ENCODE measurements around the gene RAB7B.
A peak's percentile ranks its signal among the peaks of the same experiment; 100 is the strongest.

Gene RAB7B

DNA sequence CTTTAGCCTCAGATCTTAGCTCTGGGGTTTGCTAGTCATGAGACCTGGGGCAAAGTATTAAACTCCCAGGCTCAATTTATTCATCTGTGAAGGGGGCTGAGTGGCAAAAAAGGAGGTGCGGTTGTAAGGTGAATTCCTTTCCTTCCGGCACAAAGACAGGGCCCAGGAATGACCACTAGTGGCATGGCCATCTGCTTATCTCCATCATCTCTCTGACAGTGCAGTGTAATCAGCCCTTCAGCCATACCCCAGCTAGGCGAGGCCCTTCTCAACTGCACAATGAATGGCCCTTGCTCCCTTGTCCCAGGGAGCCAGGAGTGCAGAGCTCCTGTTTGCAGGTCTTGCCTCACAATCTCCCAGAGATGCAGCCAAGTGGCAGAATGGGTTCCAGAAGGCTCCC, 54.3 kb downstream of the RAB7B start:
- no peak for DNase-seq (ENCODE audit: low spot score)

- DNase-seq (ENCODE audit: low spot score): no peak
Observed at GRCh38 chr1:205948039-205948438, 55.2 kb downstream of the RAB7B start.

DNA sequence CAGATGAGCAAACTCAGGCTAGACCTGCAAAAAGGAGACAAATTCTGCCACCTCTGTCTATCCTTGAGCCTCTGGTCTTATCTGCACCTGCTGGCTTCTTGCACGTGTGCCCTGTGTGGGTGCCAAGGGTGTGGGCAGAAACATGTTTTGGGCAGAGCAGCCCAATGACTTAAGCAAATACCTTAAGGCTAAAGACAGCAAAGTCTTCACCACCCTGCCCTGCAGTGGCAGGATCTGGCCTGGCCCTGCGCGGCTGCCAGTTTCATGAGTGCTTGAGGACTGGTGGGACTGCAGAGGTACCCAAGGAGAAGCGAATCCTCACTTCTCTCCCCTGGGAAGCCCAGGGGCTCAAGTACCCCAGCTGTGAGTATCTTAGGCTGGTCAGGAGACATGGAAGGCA, 56.2 kb downstream of the RAB7B start:
- no peak for DNase-seq (ENCODE audit: low spot score)

DNA sequence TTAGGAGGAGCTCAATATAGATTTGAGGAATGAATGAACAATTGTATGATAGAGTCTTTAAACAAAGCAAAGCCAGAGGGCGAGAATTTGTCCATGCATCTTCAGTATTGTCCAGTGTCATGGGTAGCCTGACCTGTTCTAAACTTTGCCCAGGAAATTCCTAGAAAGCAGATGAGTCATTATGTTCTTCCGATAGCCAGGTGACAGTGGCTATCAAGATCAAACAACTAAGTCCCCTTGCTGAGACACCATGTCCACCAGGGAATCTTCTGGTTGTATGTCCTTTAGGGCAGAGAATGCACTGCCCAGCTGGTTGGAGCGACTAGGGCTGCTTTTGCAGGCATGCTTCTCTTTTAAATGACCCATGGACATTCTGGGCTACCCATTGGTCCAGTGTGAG, 58.1 kb downstream of the RAB7B start:
- DNase-seq (ENCODE audit: low spot score): peak; percentile 24

DNA sequence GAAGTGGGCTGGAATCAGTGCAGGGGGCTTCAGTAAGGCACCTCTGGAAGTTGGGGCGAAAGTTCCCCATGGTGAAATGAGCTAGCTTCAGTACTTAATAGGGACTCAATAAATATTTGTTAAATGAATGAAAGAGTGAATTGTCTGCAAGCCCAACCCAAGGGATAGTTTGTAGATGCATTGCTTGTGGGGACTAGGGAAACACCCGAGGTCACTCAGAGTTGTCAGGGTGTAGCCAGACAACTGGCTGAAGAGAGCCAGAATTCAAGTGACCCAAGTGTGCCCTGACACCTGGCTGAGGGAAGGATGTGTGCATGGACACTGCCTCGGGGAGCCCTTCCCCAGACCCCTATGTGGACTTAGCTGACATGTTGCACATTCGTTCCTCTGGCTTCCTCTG, 58.7 kb downstream of the RAB7B start:
- DNase-seq (ENCODE audit: low spot score): no peak

GRCh38 chr1:205943245-205943644, 60.0 kb downstream of the RAB7B start, which contains the start of gene SLC26A9:
TSS of gene SLC26A9 (minus strand) at chr1:205943456. CDS start at chr1:205935820, 7,636 bp downstream.
- DNase-seq (ENCODE audit: low spot score): no peak

DNA sequence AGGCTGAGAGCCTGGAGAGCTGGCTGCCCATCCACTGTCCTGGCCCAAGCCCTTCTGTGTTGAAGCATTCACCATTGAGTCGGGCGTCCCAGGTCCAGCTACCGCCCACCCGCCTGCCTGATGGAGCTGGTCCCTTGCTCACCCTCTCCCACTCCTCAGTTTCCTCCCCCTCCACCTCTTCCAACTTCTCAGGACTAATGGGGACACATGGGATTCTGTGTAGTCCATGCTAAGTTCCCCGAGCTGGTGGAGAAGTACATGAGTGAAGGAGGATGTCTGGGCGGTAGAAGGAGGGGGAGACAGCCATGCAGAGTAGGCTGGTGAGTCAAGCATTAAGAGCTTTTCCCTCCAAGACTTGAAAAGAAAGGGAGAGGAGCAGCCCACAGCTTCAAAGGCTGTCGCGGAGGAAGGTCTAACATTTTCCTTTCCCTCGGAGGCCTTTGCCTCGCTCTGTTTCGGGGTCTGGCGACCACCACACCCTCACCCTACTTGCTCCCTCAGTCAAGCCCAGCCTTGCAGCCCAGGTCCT, 60.5 kb downstream of the RAB7B start:
- no peak for DNase-seq (ENCODE audit: low spot score)

DNA sequence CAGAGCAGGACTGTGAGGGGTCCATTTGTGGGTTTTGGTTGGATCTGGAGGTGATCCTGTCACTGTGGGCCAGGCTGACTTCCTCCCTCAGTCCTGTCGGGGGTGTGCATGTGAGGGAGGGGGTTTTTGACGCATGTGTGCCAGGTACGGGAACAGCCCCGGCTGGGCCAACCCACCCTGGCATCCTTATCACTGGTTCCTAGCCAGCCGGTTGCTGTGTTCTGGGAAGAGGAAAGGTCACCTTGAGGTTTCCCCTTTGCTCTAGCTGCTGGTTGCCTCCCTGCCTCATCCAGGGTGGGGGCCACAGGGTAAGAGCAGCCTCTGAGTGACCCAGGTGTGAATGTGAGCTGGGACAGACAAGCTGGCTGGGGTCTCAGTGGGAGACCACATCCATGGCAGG, 62.5 kb downstream of the RAB7B start:
- DNase-seq (ENCODE audit: low spot score): no peak

- DNase-seq (ENCODE audit: low spot score): no peak
Observed at GRCh38 chr1:205939690-205940330, 63.4 kb downstream of the RAB7B start.

GRCh38 chr1:205938682-205939081, 64.5 kb downstream of the RAB7B start:
- no peak for DNase-seq (ENCODE audit: low spot score)

GRCh38 chr1:205936846-205937586, 66.2 kb downstream of the RAB7B start:
- DNase-seq (ENCODE audit: low spot score): peak; percentile 80

- DNase-seq (ENCODE audit: low spot score): no peak
Observed at GRCh38 chr1:205936311-205936710, 66.9 kb downstream of the RAB7B start.

DNA sequence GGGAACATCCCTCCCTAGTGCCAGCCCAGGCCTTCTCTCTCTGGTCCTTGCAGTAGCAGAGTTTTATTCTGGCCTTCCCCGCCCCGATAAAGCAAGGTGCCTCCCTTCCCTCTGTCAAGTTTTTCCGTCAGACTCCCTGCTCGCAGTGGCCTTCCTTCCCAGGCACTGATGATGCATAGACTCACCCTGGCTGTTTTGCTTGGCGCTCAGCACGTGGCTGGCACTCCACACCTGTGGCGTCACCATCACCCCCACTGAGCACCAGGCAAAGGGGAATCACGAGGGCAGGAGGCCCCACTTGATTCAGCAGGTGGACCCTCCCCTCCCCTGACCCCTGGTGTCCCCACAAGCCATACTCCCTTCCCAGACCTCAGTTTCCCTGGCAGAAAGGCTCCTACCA, 67.3 kb downstream of the RAB7B start:
- no peak for DNase-seq (ENCODE audit: low spot score)

- DNase-seq (ENCODE audit: low spot score): no peak
Observed at GRCh38 chr1:205934788-205935187, 68.4 kb downstream of the RAB7B start.

DNA sequence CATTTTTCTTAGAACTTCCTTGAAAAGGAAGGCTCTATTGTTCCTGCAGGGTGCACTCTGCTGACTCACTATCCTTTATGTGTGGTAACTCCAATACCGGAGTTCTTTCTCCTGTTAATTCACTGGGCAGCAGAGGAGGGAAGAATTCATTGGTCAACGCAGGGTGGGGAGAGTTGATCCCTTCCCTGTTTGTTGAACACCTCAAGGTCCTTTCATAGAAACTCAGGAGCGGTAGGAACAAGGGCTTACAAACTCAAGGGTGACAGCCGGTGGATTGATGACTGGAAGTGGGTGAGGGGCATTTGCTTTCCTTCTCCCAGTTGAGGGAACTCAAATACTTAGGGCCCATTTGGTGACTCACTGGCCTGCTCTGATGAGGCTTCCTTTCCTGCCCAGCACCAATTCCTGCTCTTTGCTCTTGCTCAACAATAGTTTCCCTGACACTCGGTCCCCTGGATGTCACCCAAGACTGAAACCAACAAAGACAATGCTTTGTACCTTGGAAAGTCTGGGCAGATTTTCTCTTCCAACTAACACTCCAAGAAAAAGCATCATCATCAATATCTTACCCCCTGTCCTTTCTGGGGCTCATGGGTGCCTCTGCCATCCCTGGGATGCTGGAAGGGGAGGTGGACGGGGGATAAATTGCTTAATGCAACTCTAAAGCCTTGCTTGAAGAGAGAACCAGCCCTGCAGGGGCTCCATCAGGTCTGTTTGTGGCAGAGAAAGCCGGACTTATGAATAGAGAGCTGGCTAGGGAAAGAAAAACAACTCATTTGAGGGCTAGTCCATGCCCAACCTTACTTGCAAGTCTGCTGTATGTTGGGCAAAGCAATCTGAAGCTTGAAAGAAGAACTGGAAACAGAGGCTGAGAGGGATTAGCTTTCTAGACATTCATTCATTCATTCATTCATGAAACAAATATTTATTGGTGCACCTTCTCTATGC, 69.2 kb downstream of the RAB7B start:
- peak; percentile 83 for DNase-seq (ENCODE audit: low spot score)

DNA sequence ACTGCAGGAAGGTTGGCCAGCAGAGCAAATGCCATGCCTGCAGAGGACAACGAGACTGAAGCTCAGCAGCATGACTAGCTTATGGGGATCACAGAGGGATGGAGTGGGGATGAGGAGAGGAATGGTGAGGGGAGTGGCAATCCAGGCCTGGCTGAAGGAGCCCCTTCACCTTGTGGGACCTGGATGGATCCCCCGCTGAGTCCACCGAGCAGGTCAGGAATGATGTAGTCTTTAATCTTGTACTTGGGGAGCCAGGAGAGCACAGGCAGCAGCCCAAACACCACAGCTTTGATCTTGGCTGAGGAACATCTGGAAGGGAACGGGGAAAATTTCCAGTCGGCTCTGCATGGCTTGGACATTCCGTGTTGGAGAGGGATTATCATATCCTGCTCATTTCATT, 70.4 kb downstream of the RAB7B start:
- DNase-seq (ENCODE audit: low spot score): no peak

DNA sequence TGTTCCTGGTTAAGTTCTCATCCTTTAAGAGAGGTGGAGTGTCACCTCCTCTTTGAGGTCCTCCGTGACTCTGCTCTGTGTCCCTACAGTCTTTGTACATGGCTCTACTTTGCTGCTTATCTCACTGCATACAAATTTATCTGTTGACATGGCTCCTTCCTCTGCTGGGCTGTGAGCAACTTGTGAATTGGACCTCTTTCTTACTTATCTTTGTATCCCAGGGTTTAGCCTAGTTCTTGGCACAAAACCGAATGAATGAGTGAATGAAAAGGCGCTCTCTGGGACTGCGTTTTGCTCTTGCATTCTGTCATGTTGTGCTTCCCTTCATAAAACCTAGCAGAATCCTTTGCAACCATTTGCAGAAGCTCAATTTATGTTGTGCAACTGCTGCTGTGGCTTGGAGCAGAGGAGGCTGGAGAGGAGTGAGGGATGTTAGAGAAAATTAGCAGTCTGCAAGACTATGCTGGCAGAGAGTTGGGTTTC, 72.4 kb downstream of the RAB7B start:
- no peak for DNase-seq (ENCODE audit: low spot score)

DNA sequence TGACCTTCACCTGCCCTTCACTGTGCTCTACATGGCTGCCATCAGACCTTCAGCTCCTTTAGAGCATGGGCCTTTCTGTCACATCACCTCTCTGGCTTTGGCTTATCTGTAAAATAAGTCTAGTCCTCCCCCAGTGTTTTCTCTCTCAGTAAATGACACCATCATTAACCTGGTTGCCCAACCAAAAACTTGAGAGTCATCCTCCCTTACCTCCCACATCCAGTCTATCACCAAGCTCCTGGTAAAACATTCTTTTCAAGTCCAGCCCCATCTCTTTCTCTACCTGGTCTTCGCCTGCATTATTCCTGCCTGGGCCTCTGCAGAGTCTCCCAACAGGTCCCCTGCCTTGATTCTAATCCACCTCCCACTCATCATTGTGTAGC, 73.0 kb downstream of the RAB7B start:
- DNase-seq (ENCODE audit: low spot score): no peak

DNA sequence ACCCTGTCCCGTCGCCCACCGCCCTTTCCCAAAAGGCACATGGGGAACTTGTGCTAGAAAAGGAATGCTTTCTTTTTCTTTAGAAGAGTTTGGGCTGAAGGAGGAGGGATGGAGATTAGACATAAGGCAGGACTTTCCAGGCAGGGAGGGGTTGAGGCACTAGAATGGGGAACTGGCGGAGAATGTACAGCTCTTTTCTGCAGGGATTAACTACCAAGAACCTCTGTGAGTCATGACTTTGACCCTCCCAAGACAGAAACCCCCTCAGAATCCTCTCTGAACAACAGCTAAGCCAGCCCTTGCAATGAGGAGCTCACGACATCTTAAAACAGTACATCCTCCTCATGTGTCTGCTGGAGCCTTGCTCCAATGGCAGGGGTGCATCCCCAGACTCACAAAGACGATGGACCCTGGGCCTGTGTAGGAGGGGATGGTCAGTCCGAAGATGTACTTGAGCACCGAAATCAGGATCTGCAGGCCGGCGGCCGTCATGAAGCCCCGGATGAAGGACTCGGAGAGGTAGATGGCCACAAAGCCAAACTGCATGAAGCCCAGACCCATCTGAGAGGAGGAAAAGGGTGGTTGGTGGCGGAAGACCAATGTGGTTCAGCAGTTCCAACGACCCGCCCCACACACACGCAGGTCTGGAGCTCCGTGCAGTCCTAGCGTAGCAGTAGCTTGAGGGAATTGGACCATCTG, 73.5 kb downstream of the RAB7B start:
- DNase-seq (ENCODE audit: low spot score): no peak

- no peak for DNase-seq (ENCODE audit: low spot score)
Observed at GRCh38 chr1:205928317-205928716, 74.9 kb downstream of the RAB7B start.

DNA sequence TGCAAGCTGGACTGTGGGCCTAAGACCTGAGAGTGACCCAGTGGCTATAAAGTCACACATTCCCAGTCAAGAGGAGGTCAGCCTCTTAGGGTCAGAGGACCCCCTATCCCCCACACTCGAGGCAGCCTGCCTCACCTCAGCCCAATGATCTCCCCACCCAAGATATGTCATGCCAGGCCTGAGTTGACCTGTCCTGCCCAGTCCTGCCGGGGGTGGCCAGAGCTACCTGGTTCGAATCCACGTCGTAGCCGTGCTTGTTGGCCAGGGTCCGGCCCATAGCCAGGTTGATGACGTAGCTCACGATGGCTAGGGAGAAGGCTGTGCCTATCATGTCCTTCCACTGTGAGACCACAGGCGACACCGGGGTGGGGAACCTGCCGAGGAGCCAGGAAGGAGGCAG, 75.5 kb downstream of the RAB7B start:
- DNase-seq (ENCODE audit: low spot score): no peak

GRCh38 chr1:205927247-205927646, 75.9 kb downstream of the RAB7B start:
- DNase-seq (ENCODE audit: low spot score): no peak

All from kidney tubule cell (primary cell).